ENCODE measurements around the gene APCDD1. TPM values are rescaled to one million over a fixed set of nuclear protein-coding genes. Genes with fewer than 3 reads are reported as not detected.

The APCDD1 gene
- total RNA-seq, 1 experiment from 2014 or later = not detected

DNA sequence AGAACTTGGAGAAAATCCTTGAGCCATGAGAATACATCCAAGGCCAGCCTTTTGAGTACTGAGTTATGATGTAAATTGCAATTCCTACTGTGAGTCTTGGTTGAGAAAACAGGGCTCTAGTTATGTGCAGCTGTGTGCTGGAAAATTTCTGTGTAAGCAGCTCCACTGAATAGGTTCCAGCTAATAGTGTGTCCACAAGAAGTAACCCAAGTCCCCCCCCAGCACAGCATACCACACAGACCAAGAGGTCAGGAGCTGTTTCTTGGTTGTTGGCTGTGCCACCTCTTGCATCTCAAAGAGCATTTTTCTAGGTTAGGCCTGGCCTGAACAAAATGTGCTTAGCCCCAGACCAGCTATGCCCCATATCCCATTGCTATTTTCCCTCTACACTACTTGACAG, 36.8 kb upstream of the APCDD1 start:
- Histone ChIP-seq H3K79me2 (ENCODE audit: insufficient read depth, low read length) (no peaks in the 10 kb centered on the region), H3K27ac (ENCODE audit: low read depth, low read length) (no peak overlapping the region), H3K4me2 (ENCODE audit: low read length) (no peak overlapping the region), H3K4me3 (replicated peaks in 1 of 2; ENCODE audit: low read depth in 1 of 2, low read length in 2 of 2) (no peak overlapping the region), H3K9me3 (ENCODE audit: control insufficient read depth in 1 of 2, insufficient read depth in 1 of 2, low read depth in 1 of 2, low read length in 2 of 2) (no peaks in the 10 kb centered on the region), H3K36me3 (ENCODE audit: control insufficient read depth in 1 of 2, insufficient read depth in 2 of 2, low read length in 2 of 2) (no peaks in the 10 kb centered on the region), H3K9me2 (ENCODE audit: insufficient read depth) (no peaks in the 10 kb centered on the region), H3K9ac (ENCODE audit: low read length) (no peak overlapping the region), H3K4me1 (ENCODE audit: control insufficient read depth in 1 of 2, insufficient read depth in 2 of 2, low read length in 2 of 2) (peaks cover 0 to 5% of the 10 kb centered on the region in 2 experiments; a peak in 1 of 4 replicates), H3K27me3 (ENCODE audit: insufficient read depth, low read length) (no peaks in the 10 kb centered on the region), H4K20me1 (ENCODE audit: insufficient read depth) (no peaks in the 10 kb centered on the region), H2AFZ (ENCODE audit: low read depth, low read length, poor library complexity, severe bottlenecking) (no peak overlapping the region)
- no TSS peak for BruUV-seq (replicated peaks)
- DNase-seq (ENCODE audit: low read depth, low spot score) = no peak
- intact Hi-C loops (cut with micrococcal nuclease) = no loop called here
- TF ChIP-seq, protein P1, sequence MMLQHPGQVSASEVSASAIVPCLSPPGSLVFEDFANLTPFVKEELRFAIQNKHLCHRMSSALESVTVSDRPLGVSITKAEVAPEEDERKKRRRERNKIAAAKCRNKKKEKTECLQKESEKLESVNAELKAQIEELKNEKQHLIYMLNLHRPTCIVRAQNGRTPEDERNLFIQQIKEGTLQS (IDR thresholded peaks at IDR 0.05) = no peak
- TF ChIP-seq RAD21 (IDR thresholded peaks at IDR 0.05; ENCODE audit: low read depth) (no peak), EZH2 (IDR thresholded peaks at IDR 0.05) (no peak), ZNF274 (IDR thresholded peaks at IDR 0.05; ENCODE audit: low read depth, low read length) (no peak), TCF7L2 (IDR thresholded peaks at IDR 0.05; ENCODE audit: borderline replicate concordance, extremely low read depth, insufficient read depth, insufficient read length) (no peak)
- ChIA-PET CTCF (no interaction called here), RAD21 (ENCODE audit: low non-redundant PET in 1 of 2, low total read pairs in 2 of 2, uncharacterized antibody in 2 of 2, unreplicated experiment in 2 of 2) (no interaction called here), POLR2A (no interaction called here)
- ATAC-seq = no peak

GRCh38 chr18:10418836-10419235, 35.6 kb upstream of the APCDD1 start:
- Histone ChIP-seq H3K9me2 (ENCODE audit: insufficient read depth) (no peaks in the 10 kb centered on the region), H2AFZ (ENCODE audit: low read depth, low read length, poor library complexity, severe bottlenecking) (no peak overlapping the region), H3K4me2 (ENCODE audit: low read length) (no peak overlapping the region), H3K4me3 (replicated peaks in 1 of 2; ENCODE audit: low read depth in 1 of 2, low read length in 2 of 2) (no peak overlapping the region), H4K20me1 (ENCODE audit: insufficient read depth) (no peaks in the 10 kb centered on the region), H3K4me1 (ENCODE audit: control insufficient read depth in 1 of 2, insufficient read depth in 2 of 2, low read length in 2 of 2) (peaks cover 0 to 5% of the 10 kb centered on the region in 2 experiments; a peak in 1 of 4 replicates), H3K27ac (ENCODE audit: low read depth, low read length) (no peak overlapping the region), H3K9me3 (ENCODE audit: control insufficient read depth in 1 of 2, insufficient read depth in 1 of 2, low read depth in 1 of 2, low read length in 2 of 2) (no peaks in the 10 kb centered on the region), H3K36me3 (ENCODE audit: control insufficient read depth in 1 of 2, insufficient read depth in 2 of 2, low read length in 2 of 2) (no peaks in the 10 kb centered on the region), H3K79me2 (ENCODE audit: insufficient read depth, low read length) (no peaks in the 10 kb centered on the region), H3K27me3 (ENCODE audit: insufficient read depth, low read length) (no peaks in the 10 kb centered on the region), H3K9ac (ENCODE audit: low read length) (no peak overlapping the region)
- intact Hi-C loops (cut with micrococcal nuclease) = no loop called here
- ATAC-seq = no peak
- POLR2A ChIA-PET = no interaction called here
- TF ChIP-seq CEBPB (IDR thresholded peaks at IDR 0.05; ENCODE audit: low read depth) = no peak
- no peak for TF ChIP-seq FOSL1 (IDR thresholded peaks at IDR 0.05; ENCODE audit: low read depth)
- TF ChIP-seq, protein P2, sequence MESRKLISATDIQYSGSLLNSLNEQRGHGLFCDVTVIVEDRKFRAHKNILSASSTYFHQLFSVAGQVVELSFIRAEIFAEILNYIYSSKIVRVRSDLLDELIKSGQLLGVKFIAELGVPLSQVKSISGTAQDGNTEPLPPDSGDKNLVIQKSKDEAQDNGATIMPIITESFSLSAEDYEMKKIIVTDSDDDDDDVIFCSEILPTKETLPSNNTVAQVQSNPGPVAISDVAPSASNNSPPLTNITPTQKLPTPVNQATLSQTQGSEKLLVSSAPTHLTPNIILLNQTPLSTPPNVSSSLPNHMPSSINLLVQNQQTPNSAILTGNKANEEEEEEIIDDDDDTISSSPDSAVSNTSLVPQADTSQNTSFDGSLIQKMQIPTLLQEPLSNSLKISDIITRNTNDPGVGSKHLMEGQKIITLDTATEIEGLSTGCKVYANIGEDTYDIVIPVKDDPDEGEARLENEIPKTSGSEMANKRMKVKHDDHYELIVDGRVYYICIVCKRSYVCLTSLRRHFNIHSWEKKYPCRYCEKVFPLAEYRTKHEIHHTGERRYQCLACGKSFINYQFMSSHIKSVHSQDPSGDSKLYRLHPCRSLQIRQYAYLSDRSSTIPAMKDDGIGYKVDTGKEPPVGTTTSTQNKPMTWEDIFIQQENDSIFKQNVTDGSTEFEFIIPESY (IDR thresholded peaks at IDR 0.05; ENCODE audit: extremely low read depth, insufficient replicate concordance, low read length) = no peak
- no peak for TF ChIP-seq EGR1 (IDR thresholded peaks at IDR 0.05; ENCODE audit: low read depth)
- TF ChIP-seq JUND (IDR thresholded peaks at IDR 0.05) = no peak
- no peak for TF ChIP-seq ZFX (IDR thresholded peaks at IDR 0.05)
- no peak for TF ChIP-seq TCF7L2 (IDR thresholded peaks at IDR 0.05; ENCODE audit: borderline replicate concordance, extremely low read depth, insufficient read depth, insufficient read length)
- TF ChIP-seq POLR2A (IDR thresholded peaks at IDR 0.05; ENCODE audit: borderline replicate concordance, extremely low read depth, insufficient read depth, insufficient read length) = no peak
- no peak for TF ChIP-seq ZNF274 (IDR thresholded peaks at IDR 0.05; ENCODE audit: low read depth, low read length)
- TF ChIP-seq, protein P1 (IDR thresholded peaks at IDR 0.05) = no peak
- TF ChIP-seq, protein P3, sequence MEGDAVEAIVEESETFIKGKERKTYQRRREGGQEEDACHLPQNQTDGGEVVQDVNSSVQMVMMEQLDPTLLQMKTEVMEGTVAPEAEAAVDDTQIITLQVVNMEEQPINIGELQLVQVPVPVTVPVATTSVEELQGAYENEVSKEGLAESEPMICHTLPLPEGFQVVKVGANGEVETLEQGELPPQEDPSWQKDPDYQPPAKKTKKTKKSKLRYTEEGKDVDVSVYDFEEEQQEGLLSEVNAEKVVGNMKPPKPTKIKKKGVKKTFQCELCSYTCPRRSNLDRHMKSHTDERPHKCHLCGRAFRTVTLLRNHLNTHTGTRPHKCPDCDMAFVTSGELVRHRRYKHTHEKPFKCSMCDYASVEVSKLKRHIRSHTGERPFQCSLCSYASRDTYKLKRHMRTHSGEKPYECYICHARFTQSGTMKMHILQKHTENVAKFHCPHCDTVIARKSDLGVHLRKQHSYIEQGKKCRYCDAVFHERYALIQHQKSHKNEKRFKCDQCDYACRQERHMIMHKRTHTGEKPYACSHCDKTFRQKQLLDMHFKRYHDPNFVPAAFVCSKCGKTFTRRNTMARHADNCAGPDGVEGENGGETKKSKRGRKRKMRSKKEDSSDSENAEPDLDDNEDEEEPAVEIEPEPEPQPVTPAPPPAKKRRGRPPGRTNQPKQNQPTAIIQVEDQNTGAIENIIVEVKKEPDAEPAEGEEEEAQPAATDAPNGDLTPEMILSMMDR (IDR thresholded peaks at IDR 0.05 in 2 of 3, conservative IDR thresholded peaks at IDR 0.05 in 1 of 3; ENCODE audit: borderline replicate concordance in 1 of 3, insufficient read depth in 1 of 3, low read depth in 2 of 3, low read length in 2 of 3) = no peak
- RAD21 ChIA-PET (ENCODE audit: low non-redundant PET in 1 of 2, low total read pairs in 2 of 2, uncharacterized antibody in 2 of 2, unreplicated experiment in 2 of 2) = no interaction called here
- CTCF ChIA-PET = no interaction called here
- DNase-seq (ENCODE audit: low read depth, low spot score) = no peak
- BruUV-seq (replicated peaks) = no TSS peak
